ENCODE measurements around the gene UNC5B.

Gene UNC5B

DNA sequence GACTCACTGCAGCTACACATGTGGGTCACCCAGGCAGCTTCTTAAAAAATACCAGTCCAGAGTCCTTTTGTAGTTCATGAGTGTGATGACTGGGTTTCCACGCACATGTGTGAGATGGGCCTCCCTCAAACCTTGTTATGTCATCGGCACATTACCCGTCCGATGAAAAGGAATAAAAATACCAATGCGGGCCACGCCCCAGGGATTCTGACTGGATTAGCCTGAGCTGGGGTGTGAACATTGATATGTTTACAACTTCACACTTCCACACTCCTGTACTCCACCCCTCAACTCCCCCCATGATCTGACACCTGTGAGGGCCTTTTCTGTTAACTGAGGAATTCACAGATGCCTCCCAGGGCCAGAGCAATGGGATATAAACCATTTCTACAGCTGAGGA is 112.9 kb downstream of the UNC5B start:
- DNase-seq, result no peak

- no peak for DNase-seq
Measured at GRCh38 chr10:71326464-71326881, 114.1 kb downstream of the UNC5B start.

GRCh38 chr10:71330789-71331404 is 118.5 kb downstream of the UNC5B start:
- DNase-seq, result no peak

DNA sequence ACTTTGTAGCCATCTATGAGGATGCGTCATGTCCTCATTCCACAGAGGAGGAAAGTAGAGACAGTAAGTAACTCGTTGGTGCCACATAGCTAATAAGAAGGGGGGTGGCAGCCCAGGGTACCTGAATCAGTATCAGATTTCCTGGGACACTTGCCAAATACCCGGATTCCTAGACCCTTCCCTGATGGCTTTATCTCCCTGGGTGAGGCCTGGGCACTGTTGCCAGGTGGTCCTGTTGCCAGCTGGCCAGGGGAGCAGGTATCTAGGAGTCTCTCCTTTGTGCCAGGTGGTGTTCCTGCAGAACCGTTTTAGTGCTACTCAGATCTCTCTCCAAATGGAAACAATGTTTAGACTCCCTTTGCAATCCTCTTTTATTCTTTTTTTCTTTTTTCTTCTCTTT is 119.4 kb downstream of the UNC5B start:
- no peak for DNase-seq

- DNase-seq, result no peak
Measured at GRCh38 chr10:71332466-71332865, 120.1 kb downstream of the UNC5B start.

- no peak for DNase-seq
Measured at GRCh38 chr10:71333129-71333887, 120.9 kb downstream of the UNC5B start.

DNA sequence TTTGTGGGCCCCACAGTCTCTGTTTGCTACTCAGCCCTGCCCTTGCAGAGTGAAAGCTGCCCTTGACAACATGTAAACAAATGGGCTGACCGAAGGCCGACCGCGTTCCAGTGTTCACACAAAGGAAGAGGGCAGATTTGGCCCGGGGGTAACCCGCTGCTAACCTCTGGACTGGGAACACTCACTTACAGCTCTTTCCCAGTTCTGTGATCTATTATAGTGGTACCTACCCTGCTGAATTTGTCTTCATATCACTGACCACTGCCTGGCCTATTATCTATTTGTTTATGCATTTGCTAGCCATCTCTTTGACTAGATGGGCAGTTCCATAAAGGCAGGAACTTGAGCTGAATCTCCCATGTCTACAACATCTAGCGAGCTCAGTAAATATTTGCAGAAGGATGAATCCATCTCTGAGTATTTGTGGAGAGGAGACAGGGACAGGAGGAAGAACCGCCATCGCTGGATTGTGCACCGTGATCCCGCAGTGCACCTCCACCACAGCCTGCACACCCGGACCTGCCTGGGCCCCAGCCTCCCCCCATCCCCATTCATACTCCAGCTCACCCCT is 121.9 kb downstream of the UNC5B start:
- DNase-seq, result no peak

DNA sequence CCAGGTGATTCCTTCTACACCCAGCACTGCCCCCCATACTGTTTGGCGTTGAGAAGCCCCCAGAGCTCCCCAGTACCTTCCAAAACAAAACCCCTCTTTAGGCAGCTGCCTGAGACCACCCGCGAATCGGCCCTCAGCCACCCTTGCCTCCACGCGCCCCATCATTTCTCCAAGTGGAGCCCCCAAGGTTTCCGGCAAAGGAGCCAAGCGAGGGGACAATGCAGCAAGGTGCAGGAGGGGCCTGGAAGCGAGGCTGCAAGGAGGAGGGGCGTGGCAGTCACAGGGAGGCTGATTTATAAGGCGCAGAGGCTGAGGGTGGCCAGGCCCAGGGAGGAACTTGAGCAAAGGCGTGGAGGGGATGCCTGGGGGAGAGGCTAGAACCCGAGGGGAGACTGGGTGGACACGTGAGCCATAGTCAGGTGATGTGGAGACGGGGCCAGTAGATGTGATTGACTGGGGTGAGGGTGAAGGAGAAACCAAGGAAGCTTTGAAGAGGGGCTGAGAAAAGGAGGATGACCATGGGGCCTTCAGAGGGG is 122.9 kb downstream of the UNC5B start:
- no peak for DNase-seq

DNA sequence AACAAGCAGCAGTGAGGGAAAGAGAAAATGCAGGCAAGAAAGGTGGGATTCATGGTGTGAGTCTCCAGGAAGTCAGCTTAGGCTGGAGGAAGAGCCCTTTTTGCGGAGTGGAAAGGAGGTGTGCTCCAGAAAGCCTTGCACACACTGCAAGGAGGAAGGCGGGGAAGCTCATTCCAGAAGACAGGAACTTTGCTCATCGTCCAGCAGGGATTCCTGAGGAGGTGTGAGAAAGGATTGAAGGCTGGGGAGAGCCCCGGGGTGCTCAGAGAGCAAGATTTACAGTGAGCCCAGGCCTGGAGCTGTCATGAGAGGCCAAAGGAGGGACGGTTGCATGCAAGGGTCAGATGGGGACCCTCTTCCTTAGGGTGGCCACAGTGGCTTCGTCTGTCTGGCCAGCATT is 124.3 kb downstream of the UNC5B start:
- no peak for DNase-seq

GRCh38 chr10:71337219-71337701 is 124.9 kb downstream of the UNC5B start:
- DNase-seq, result no peak

DNA sequence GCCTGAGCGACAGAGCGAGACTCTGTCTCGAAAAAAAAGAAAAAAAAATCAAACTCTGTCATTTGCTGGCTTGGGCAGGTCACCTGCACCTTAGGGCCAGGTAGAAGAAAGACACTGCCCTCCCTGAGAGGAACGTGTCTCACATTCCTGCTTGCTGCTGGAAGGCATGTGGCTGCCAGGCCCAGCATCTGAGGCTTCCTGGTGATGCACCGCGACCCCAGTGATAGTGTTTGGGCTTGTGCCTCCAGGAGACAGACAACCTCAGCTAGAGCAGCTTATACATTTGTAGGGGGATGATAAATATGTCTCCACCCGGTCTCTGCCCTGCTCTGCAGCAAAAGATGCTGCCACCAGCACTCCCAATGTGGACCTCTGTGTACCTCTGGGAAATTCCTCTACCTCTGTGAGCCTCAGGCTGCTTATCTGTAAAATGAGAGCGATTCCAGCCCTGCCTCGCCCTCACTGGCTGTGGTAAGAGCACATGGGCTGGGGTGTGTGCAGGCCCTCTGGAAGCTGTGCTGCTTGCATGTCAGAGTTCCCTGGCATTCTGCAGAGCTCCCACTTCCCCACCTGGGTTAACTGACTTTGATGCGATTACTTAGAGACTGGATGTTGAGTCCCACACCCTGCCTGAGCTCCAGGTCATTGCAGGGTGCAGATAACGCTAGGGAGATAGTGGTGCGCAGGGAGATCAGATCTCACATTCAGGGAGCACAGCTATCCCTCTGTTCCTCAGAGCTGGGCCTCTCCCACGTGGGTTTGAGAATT is 126.5 kb downstream of the UNC5B start:
- DNase-seq, result no peak

DNA sequence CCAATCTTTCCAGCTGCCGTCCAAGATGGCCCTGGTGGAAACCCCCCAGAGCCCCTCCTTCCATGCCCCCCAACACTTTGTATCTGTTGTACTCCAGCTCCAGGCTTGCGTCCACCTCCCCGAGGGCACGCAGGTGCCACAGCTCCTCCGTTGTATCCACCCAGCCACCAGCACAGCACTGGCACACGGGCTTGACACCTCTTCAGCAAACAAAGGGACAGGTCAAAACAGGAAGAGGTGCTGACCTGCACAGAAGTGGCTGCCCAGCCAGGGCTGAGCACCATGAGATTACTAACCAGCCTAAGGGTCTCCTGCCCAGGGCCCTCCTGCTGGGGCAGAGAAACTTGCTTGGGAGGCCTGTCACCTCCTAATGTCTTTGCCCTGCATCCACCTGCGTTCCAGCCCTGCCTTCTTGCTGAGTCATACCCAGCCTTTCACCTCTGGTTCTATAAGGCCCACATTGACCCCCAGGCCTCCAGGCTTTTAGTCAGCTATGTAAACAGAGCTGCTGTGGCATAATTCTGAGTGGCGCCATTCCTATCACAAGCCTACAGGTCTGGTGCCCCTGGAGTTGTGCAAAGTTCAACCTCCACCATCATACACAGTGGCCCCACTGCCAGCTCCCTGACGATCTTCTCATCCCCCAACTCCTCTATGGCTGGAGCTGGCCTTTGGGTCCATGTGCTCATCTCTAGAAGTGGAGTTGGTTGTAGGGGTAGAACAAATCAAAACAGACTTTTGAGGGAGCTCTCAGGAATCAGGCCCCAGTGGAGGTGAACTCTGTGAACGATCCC is 127.6 kb downstream of the UNC5B start:
- DNase-seq, result no peak

DNA sequence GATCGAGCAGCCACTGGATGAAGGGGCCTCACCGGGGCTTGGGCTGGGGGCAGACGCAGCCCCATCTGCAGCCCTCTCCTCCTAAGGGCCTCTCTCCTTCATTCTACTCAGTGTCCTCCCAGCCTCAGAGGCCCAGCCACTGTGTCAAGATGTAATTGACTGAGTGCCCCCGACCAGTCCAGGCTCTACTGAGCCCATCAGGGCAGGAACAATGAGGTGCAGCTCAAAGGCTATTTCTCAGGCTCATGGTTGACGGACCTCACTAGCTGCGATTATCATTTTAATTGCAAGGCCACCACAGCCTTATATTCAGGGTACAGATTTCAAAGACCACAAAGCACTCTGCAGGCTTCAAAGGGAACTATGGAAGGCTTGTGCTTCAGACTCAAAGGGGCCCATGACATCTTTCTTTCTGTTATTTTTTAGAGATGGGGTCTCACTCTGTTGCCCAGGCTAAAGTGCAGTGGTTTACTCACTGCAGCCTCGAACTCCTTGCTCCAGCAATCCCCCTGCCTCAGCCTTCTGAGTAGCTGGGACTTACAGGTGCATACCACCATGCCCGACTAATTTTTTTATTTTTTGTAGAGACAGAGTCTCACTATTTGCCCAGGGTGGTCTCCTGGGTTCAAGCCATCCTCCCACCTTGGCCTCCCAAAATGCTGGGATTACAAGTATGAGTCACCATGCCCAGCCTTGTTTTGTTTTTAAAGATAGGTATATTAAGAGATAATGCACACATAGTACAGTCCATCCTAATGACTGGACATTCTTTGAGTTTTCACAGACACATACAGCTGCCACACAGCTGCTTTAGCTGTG is 130.4 kb downstream of the UNC5B start:
- no peak for DNase-seq

GRCh38 chr10:71343392-71343773 is 131.0 kb downstream of the UNC5B start:
- DNase-seq, result peak; percentile 6

- no peak for DNase-seq
Measured at GRCh38 chr10:71344154-71344925, 132.0 kb downstream of the UNC5B start.

- no peak for DNase-seq
Measured at GRCh38 chr10:71344993-71345480, 132.7 kb downstream of the UNC5B start.

GRCh38 chr10:71345694-71346093 is 133.3 kb downstream of the UNC5B start:
- DNase-seq, result no peak

GRCh38 chr10:71346731-71347130 is 134.4 kb downstream of the UNC5B start:
- DNase-seq, result no peak

- no peak for DNase-seq
Measured at GRCh38 chr10:71347587-71348395, 135.4 kb downstream of the UNC5B start.

DNA sequence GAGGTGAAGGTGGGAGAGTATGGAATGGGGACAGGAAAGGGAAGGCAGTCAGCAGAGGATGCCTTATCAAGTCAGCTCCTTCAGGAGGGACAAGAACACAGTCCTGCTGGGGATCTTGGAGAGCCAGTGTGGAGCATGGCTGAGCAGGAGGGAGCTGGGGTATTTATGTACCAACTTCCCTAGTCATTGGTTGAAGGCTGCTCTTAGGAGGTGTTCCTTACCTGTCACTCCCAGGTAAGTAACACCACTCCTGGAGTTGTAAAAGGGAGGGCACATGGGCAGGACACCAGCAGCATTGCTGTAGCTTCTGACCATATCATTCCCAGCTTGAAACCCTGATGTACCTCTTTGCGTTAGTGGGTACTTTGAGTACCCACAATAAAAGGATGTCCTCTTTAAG is 136.5 kb downstream of the UNC5B start:
- DNase-seq, result no peak

Measured in SIG-M5 (cell line).